Fibroblast of lung (primary cell): Measurements from ENCODE around the gene TMEM43.

Source experiments
- EZH2 ChIP-seq: IDR thresholded peaks from 2 replicates; pipeline ENCODE4 v1.5.1; 2012; ENCODE audit warnings: low read length, control low read depth, mild to moderate bottlenecking; ENCODE audit errors: missing control alignments
- TF ChIP-seq, protein P1 (sequence below), 2 donors: IDR thresholded peaks in 1 of 2; conservative IDR thresholded peaks in 1 of 2; 1 replicate in 1 of 2; 2 replicates in 1 of 2; pipeline ENCODE4 v1.5.1; 2011 to 2012; ENCODE audit warnings: low read length in 2 of 2, control low read depth in 1 of 2, inconsistent platforms in 1 of 2, low read depth in 1 of 2, mild to moderate bottlenecking in 1 of 2

DNA sequence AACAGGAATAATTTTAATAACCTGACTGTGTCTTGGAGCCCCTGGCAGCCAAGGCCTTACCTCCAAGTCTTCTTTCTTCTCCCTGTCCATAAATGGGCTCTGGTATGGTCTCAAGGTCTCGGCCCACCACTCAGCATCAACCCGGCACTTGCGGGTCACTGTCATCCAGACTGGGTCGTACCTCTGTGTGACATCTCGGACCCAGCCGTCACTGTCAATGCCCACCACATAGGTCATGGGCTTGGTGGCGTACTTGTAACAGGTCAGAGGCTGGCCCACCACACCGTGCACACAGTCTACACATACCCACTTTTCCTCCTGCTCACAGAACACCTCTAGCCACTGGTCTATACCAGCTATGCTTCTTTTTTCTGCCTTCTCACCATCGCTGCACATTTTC is 33.1 kb downstream of the TMEM43 start:
- TF ChIP-seq, protein P1, sequence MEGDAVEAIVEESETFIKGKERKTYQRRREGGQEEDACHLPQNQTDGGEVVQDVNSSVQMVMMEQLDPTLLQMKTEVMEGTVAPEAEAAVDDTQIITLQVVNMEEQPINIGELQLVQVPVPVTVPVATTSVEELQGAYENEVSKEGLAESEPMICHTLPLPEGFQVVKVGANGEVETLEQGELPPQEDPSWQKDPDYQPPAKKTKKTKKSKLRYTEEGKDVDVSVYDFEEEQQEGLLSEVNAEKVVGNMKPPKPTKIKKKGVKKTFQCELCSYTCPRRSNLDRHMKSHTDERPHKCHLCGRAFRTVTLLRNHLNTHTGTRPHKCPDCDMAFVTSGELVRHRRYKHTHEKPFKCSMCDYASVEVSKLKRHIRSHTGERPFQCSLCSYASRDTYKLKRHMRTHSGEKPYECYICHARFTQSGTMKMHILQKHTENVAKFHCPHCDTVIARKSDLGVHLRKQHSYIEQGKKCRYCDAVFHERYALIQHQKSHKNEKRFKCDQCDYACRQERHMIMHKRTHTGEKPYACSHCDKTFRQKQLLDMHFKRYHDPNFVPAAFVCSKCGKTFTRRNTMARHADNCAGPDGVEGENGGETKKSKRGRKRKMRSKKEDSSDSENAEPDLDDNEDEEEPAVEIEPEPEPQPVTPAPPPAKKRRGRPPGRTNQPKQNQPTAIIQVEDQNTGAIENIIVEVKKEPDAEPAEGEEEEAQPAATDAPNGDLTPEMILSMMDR (conservative IDR thresholded peaks at IDR 0.05 in 1 of 2, IDR thresholded peaks at IDR 0.05 in 1 of 2; ENCODE audit: low read depth in 1 of 2, low read length in 2 of 2), result no peak
- no peak for TF ChIP-seq EZH2
